CD4-positive, alpha-beta T cell (primary cell): Measurements from ENCODE around the gene SYAP1. TPM values are rescaled to one million over a fixed set of nuclear protein-coding genes. Genes with fewer than 3 reads are reported as not detected.

Experiments
- ATAC-seq: fragments of 200-7000 bp; cut with Tn5 transposase; one replicate; pipeline ENCODE4 v1.10.0; 2022; ENCODE audit warnings: mild to moderate bottlenecking; ENCODE audit not compliant: poor library complexity
- CTCF ChIA-PET: fragments of 350-600 bp; sonication (Branson Sonifier 250); formaldehyde crosslinking; loops from one replicate; lab custom pipeline; 2021; ENCODE audit warnings: antibody characterized with exemption, inconsistent platforms; lab: Charles Lee
- POLR2A ChIA-PET: fragments of 350-600 bp; sonication (Branson Sonifier 250); formaldehyde crosslinking; loops from one replicate; lab custom pipeline; 2021; ENCODE audit warnings: antibody characterized with exemption, inconsistent platforms; lab: Charles Lee
- DNase-seq, 14 experiments: peaks; one replicate each; pipeline ENCODE4 v3.0.0-alpha.2; 2013 to 2020; ENCODE audit warnings: mixed read lengths in 2 of 14
- H3K27ac ChIP-seq, 2 donors: one replicate each; pipeline versions ENCODE4 v1.5.1 to v1.7.0; 2013; ENCODE audit warnings: low read length in 2 of 2, low read depth in 1 of 2, mild to moderate bottlenecking in 1 of 2
- H3K27me3 ChIP-seq, 2 experiments: 1 replicate in 1 of 2; 2 replicates in 1 of 2; pipeline versions ENCODE4 v1.6.1 to v1.7.0; 2013; ENCODE audit warnings: low read length in 2 of 2, control low read depth in 1 of 2, mild to moderate bottlenecking in 1 of 2, moderate library complexity in 1 of 2; ENCODE audit not compliant: insufficient read depth in 2 of 2, control insufficient read depth in 1 of 2
- H3K36me3 ChIP-seq: one replicate; pipeline ENCODE4 v1.6.1; 2013; ENCODE audit warnings: low read length, control low read depth; ENCODE audit not compliant: insufficient read depth
- H3K4me1 ChIP-seq: one replicate; pipeline ENCODE4 v1.6.1; 2013; ENCODE audit warnings: low read length, control low read depth; ENCODE audit not compliant: insufficient read depth
- H3K4me3 ChIP-seq: one replicate; pipeline ENCODE4 v1.5.1; 2013; ENCODE audit warnings: mild to moderate bottlenecking, low read length, moderate library complexity
- H3K9me3 ChIP-seq, 2 experiments: 1 replicate in 1 of 2; 2 replicates in 1 of 2; pipeline versions ENCODE4 v1.6.1 to v1.7.0; 2013; ENCODE audit warnings: low read length in 2 of 2, mild to moderate bottlenecking in 2 of 2, control low read depth in 1 of 2, moderate library complexity in 1 of 2; ENCODE audit not compliant: control insufficient read depth in 1 of 2, insufficient read depth in 1 of 2
- H3K27ac Mint-ChIP-seq: one replicate; pipeline ENCODE4 v1.8.0; 2020; ENCODE audit warnings: mixed read lengths
- H3K27me3 Mint-ChIP-seq: one replicate; pipeline ENCODE4 v1.8.0; 2021; ENCODE audit warnings: mixed read lengths
- H3K36me3 Mint-ChIP-seq: one replicate; pipeline ENCODE4 v1.8.0; 2021; ENCODE audit warnings: low read depth, mixed read lengths
- H3K4me1 Mint-ChIP-seq: one replicate; pipeline ENCODE4 v1.8.0; 2021; ENCODE audit warnings: low read depth, mixed read lengths
- H3K4me3 Mint-ChIP-seq: one replicate; pipeline ENCODE4 v1.8.0; 2020; ENCODE audit warnings: mild to moderate bottlenecking, mixed read lengths
- H3K9me3 Mint-ChIP-seq: one replicate; pipeline ENCODE4 v1.8.0; 2020; ENCODE audit warnings: mixed read lengths
- CTCF ChIP-seq: fragments of 200-600 bp; IDR thresholded peaks from one replicate; pipeline ENCODE4 v1.8.0; 2022; ENCODE audit warnings: antibody characterized with exemption, mild to moderate bottlenecking
- intact Hi-C, 2 experiments: fragments of 100-400 bp; cut with DNase I in 1 of 2; cut with micrococcal nuclease in 1 of 2; formaldehyde crosslinking; loops; one replicate each; pipeline versions ENCODE4 v1.15.1 to v1.9.0; 2023 to 2025; cut with DNase I, micrococcal nuclease
- total RNA-seq, 174 experiments: library from RNA in 2 of 174; stranded (reverse) in 2 of 174; gene quantifications; one replicate each; pipeline ENCODE4 v1.2.3 and lab custom pipeline; 2021 to 2026

SYAP1 gene
- total RNA-seq, 2 experiments from 2014 or later, result 60.2 to 65.2 TPM

GRCh38 chrX:16702700-16703599, 16.5 kb upstream of the SYAP1 start:
- Mint-ChIP-seq H3K9me3 (no peaks in the 10 kb centered on the region), H3K27ac (no peak overlapping the region), H3K27me3 (no peaks in the 10 kb centered on the region), H3K4me3 (no peak overlapping the region), H3K4me1 (no peaks in the 10 kb centered on the region), H3K36me3 (peaks cover under 1% of the 10 kb centered on the region)
- POLR2A ChIA-PET, result no interaction called here
- CTCF ChIA-PET, result interaction anchor here (0.7 kb wide), 2 partner anchors 16 to 23 kb away, joined by 3 read pairs; no protein-coding TSS in a partner anchor
- no peak for ATAC-seq
- Histone ChIP-seq H3K9me3 (no peaks in the 10 kb centered on the region), H3K27ac (no peak overlapping the region), H3K4me3 (no peak overlapping the region), H3K36me3 (no peaks in the 10 kb centered on the region), H3K4me1 (no peaks in the 10 kb centered on the region), H3K27me3 (no peaks in the 10 kb centered on the region)
- no peak for DNase-seq
- no peak for TF ChIP-seq CTCF
- intact Hi-C loops, result no loop called here

GRCh38 chrX:16705370-16705769, 14.0 kb upstream of the SYAP1 start:
- POLR2A ChIA-PET, result no interaction called here
- H3K9me3 ChIP-seq, result no peaks in the 10 kb centered on the region
- intact Hi-C loops, result no loop called here
- Mint-ChIP-seq H3K9me3 (no peaks in the 10 kb centered on the region), H3K36me3 (peaks cover 4% of the 10 kb centered on the region), H3K4me1 (no peaks in the 10 kb centered on the region), H3K27ac (no peak overlapping the region), H3K27me3 (no peaks in the 10 kb centered on the region), H3K4me3 (no peak overlapping the region)
- CTCF ChIA-PET, result no interaction called here
- DNase-seq (no peak), ATAC-seq (no peak)
- no peak overlapping the region for H3K27ac ChIP-seq
- H3K4me3 ChIP-seq, result no peak overlapping the region
- TF ChIP-seq CTCF, result no peak
- H3K27me3 ChIP-seq, result no peaks in the 10 kb centered on the region
- no peaks in the 10 kb centered on the region for H3K4me1 ChIP-seq
- no peaks in the 10 kb centered on the region for H3K36me3 ChIP-seq

- intact Hi-C loops, result no loop called here
- Histone ChIP-seq H3K27ac (no peak overlapping the region), H3K36me3 (no peaks in the 10 kb centered on the region), H3K27me3 (no peaks in the 10 kb centered on the region), H3K4me1 (peaks cover 9% of the 10 kb centered on the region), H3K9me3 (no peaks in the 10 kb centered on the region), H3K4me3 (no peak overlapping the region)
- DNase-seq (no peak), ATAC-seq (no peak)
- Mint-ChIP-seq H3K4me1 (peaks cover 8% of the 10 kb centered on the region), H3K27ac (no peak overlapping the region), H3K27me3 (no peaks in the 10 kb centered on the region), H3K4me3 (no peak overlapping the region), H3K9me3 (no peaks in the 10 kb centered on the region), H3K36me3 (peaks cover 7% of the 10 kb centered on the region)
- ChIA-PET POLR2A (no interaction called here), CTCF (no interaction called here)
- TF ChIP-seq CTCF, result no peak
These were observed 11.4 kb upstream of the SYAP1 start for GRCh38 chrX:16708016-16708415.
